Uterus (tissue), 4 donors: ENCODE results near the gene NHP2. TPM values are rescaled to one million over a fixed set of nuclear protein-coding genes. Genes with fewer than 3 reads are reported as not detected.

Experiments used
- DNase-seq, 2 donors: peaks; one replicate each; pipeline ENCODE4 v3.0.0-alpha.2; 2019 to 2020
- H3K27ac ChIP-seq, 2 donors: fragments of 200-600 bp; sonication (generic); 1 replicate in 1 of 2; 2 replicates in 1 of 2; pipeline ENCODE4 v1.5.1; 2016 to 2018
- H3K27me3 ChIP-seq, 2 donors: fragments of 200-600 bp; sonication (generic); one replicate each; pipeline ENCODE4 v1.5.1; 2018 to 2019; ENCODE audit warnings: control low read depth in 1 of 2
- H3K36me3 ChIP-seq, 2 donors: fragments of 200-600 bp; sonication (generic); one replicate each; pipeline ENCODE4 v1.5.1; 2019; ENCODE audit warnings: control low read depth in 1 of 2
- H3K4me1 ChIP-seq, 2 donors: fragments of 200-600 bp; sonication (generic); one replicate each; pipeline ENCODE4 v1.5.1; 2018 to 2019; ENCODE audit warnings: control low read depth in 1 of 2
- H3K4me3 ChIP-seq, 2 donors: fragments of 200-600 bp; sonication (generic); 1 replicate in 1 of 2; 2 replicates in 1 of 2; pipeline ENCODE4 v1.5.1; 2018 to 2019; ENCODE audit warnings: mild to moderate bottlenecking in 1 of 2
- H3K9me3 ChIP-seq, 2 donors: fragments of 200-600 bp; sonication (generic); one replicate each; pipeline ENCODE4 v1.5.1; 2019; ENCODE audit warnings: control low read depth in 1 of 2
- POLR2A ChIP-seq, 2 donors: fragments of 450-650 bp; IDR thresholded peaks; one replicate each; pipeline ENCODE4 v1.6.1; 2016; ENCODE audit warnings: antibody characterized with exemption in 2 of 2, mild to moderate bottlenecking in 1 of 2, moderate library complexity in 1 of 2
- intact Hi-C: fragments of 100-400 bp; cut with DNase I; formaldehyde crosslinking; loops from one replicate; pipeline ENCODE4 v1.15.1; 2023; ENCODE audit warnings: low total_unique reads
- total RNA-seq, 4 donors: library from RNA; depleted of rRNA in 3 of 4; stranded (reverse); fragments of >200 nt in 3 of 4; gene quantifications; one replicate each; pipeline versions ENCODE4 v1.1.0 to v1.2.4, GENCODE V29; 2014 to 2023
- TF ChIP-seq, protein P1 (sequence below), 4 experiments: fragments of 200-600 bp in 2 of 4; fragments of 450-650 bp in 2 of 4; sonication (generic) in 2 of 4; IDR thresholded peaks; one replicate each; pipeline ENCODE4 v1.5.1; 2016 to 2019; ENCODE audit warnings: antibody characterized with exemption in 4 of 4, mild to moderate bottlenecking in 2 of 4, moderate library complexity in 1 of 4
- donor health status: DM: yes; HTN: yes; CAD: no.

NHP2 gene
- total RNA-seq, 4 donors from 2014 or later, result 83.4 to 180 (median 147) TPM

DNA sequence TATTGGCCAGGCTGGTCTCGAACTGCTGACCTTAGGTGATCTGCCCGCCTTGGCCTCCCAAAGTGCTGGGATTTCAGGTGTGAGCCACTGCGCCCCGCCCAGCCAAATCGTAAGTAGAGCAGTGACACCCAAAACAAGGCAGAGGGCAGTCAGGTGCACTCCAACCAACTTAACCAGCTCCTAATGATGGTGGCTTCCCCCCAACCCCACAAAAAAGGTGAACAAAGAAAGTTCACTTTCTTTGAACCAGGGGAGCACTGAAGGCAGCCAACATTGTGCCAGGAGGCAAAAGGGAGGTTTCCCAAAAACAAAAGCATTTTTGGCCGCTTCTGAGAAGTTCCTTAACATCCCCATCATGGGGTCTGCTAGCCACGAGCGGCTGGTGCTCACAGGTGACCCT, 23.9 kb upstream of the NHP2 start:
- H3K27me3 ChIP-seq, result no peaks in the 10 kb centered on the region
- intact Hi-C loops, result no loop called here
- no peak overlapping the region for H3K4me3 ChIP-seq
- no peak for DNase-seq
- no peak overlapping the region for H3K27ac ChIP-seq
- no peaks in the 10 kb centered on the region for H3K4me1 ChIP-seq
- H3K36me3 ChIP-seq, result no peaks in the 10 kb centered on the region
- TF ChIP-seq, protein P1, sequence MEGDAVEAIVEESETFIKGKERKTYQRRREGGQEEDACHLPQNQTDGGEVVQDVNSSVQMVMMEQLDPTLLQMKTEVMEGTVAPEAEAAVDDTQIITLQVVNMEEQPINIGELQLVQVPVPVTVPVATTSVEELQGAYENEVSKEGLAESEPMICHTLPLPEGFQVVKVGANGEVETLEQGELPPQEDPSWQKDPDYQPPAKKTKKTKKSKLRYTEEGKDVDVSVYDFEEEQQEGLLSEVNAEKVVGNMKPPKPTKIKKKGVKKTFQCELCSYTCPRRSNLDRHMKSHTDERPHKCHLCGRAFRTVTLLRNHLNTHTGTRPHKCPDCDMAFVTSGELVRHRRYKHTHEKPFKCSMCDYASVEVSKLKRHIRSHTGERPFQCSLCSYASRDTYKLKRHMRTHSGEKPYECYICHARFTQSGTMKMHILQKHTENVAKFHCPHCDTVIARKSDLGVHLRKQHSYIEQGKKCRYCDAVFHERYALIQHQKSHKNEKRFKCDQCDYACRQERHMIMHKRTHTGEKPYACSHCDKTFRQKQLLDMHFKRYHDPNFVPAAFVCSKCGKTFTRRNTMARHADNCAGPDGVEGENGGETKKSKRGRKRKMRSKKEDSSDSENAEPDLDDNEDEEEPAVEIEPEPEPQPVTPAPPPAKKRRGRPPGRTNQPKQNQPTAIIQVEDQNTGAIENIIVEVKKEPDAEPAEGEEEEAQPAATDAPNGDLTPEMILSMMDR (IDR thresholded peaks at IDR 0.05), result no peak
- TF ChIP-seq POLR2A (IDR thresholded peaks at IDR 0.05), result no peak
- no peaks in the 10 kb centered on the region for H3K9me3 ChIP-seq

GRCh38 chr5:178176791-178177190, 23.1 kb upstream of the NHP2 start:
- Histone ChIP-seq H3K36me3 (no peaks in the 10 kb centered on the region), H3K4me3 (no peak overlapping the region), H3K27me3 (no peaks in the 10 kb centered on the region), H3K9me3 (no peaks in the 10 kb centered on the region), H3K4me1 (no peaks in the 10 kb centered on the region), H3K27ac (no peak overlapping the region)
- intact Hi-C loops, result no loop called here
- no peak for DNase-seq
- no peak for TF ChIP-seq POLR2A (IDR thresholded peaks at IDR 0.05)
- TF ChIP-seq, protein P1 (IDR thresholded peaks at IDR 0.05), result no peak

GRCh38 chr5:178174456-178174855, 20.8 kb upstream of the NHP2 start:
- Histone ChIP-seq H3K27me3 (no peaks in the 10 kb centered on the region), H3K36me3 (no peaks in the 10 kb centered on the region), H3K27ac (no peak overlapping the region), H3K4me3 (no peak overlapping the region), H3K9me3 (no peaks in the 10 kb centered on the region), H3K4me1 (no peaks in the 10 kb centered on the region)
- intact Hi-C loops, result no loop called here
- no peak for TF ChIP-seq POLR2A (IDR thresholded peaks at IDR 0.05)
- TF ChIP-seq, protein P1 (IDR thresholded peaks at IDR 0.05), result no peak
- DNase-seq, result no peak

DNA sequence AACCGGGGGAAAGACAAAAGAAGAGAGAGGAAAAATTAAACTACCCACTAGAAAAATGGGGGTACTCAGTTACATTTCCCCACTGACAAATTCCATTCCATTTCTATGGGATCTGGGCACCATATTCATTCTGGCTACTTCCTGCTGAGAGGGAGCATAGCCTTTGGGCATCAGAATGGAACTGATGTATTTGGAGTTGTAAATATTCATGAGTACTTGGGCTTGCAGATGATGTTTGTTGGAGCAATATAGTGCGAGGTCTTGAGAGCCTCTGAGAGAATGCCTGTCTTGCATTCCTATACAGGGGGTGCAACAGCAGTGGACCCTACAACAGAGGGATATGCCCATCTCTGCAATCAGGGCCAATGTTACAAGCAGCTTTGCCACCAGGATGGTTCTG, 16.8 kb upstream of the NHP2 start:
- DNase-seq, result no peak
- Histone ChIP-seq H3K27ac (no peak overlapping the region), H3K27me3 (no peaks in the 10 kb centered on the region), H3K4me3 (no peak overlapping the region), H3K36me3 (no peaks in the 10 kb centered on the region), H3K9me3 (no peaks in the 10 kb centered on the region), H3K4me1 (no peaks in the 10 kb centered on the region)
- TF ChIP-seq POLR2A (IDR thresholded peaks at IDR 0.05), result no peak
- TF ChIP-seq, protein P1 (IDR thresholded peaks at IDR 0.05), result no peak
- intact Hi-C loops, result no loop called here

- TF ChIP-seq, protein P1 (IDR thresholded peaks at IDR 0.05), result no peak
- no peak for TF ChIP-seq POLR2A (IDR thresholded peaks at IDR 0.05)
- H3K4me3 ChIP-seq, result no peak overlapping the region
- H3K36me3 ChIP-seq, result no peaks in the 10 kb centered on the region
- DNase-seq, result no peak
- intact Hi-C loops, result no loop called here
- H3K9me3 ChIP-seq, result no peaks in the 10 kb centered on the region
- H3K27me3 ChIP-seq, result no peaks in the 10 kb centered on the region
- H3K27ac ChIP-seq, result no peak overlapping the region
- H3K4me1 ChIP-seq, result peaks cover 0 to 5% of the 10 kb centered on the region in 2 donors
Measured at GRCh38 chr5:178165581-178165980, 11.9 kb upstream of the NHP2 start.
